ENCODE measurements around the gene DHX29. TPM values are rescaled to one million over a fixed set of nuclear protein-coding genes. Genes with fewer than 3 reads are reported as not detected.

Gene DHX29
- total RNA-seq, 1 donor from 2014 or later = 22.2 TPM

DNA sequence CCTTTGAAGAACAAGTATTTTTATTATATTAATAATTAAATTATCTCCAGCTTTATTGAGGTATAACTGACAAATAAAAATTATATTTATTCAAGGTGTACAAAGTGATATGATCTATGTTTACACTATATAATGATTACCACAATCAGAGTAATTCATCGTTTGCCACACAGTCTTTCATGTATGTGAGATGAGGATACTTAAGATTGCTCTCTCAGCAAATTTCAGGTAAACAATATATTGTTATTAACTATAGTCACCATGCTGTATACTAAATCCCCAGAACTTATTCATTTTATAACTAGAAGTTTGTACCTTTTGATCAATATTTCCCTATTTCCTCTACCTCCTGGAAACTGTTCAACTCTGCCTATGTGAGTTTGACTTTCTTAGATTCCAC is 57.4 kb downstream of the DHX29 start:
- no peak for TF ChIP-seq CTCF (IDR thresholded peaks at IDR 0.05)
- DNase-seq (no peak), ATAC-seq (no peak)
- H3K27me3 ChIP-seq (ENCODE audit: low read depth) = no peaks in the 10 kb centered on the region
- no peaks in the 10 kb centered on the region for H3K4me1 ChIP-seq
- no peak overlapping the region for H3K27ac ChIP-seq
- peaks cover 9% of the 10 kb centered on the region for H3K36me3 ChIP-seq
- no peak overlapping the region for H3K4me3 ChIP-seq
- intact Hi-C loops (cut with DNase I) = no loop called here
- peaks cover 18% of the 10 kb centered on the region for H3K9me3 ChIP-seq

GRCh38 chr5:55241746-55242145 is 65.7 kb downstream of the DHX29 start:
- no peak for ATAC-seq

DNA sequence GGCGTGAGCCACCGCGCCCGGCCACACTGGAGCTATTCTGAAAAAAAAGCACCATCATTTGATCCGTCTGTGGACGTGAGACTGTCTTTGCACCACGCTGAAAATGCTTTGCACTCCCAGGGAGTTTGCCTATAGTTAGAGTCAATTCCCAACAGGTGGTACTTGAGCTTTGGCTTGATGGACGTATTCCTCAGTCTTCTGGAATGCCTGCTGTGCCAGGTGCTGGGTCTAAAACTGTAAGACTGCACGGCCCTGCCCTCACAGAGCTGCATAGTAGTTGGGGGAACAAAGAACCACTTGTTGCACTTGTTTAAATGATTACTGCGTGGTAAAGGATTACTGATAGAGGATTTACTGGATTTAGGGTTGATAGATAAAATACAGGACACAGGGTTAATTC is 70.7 kb downstream of the DHX29 start:
- Histone ChIP-seq H3K4me1 (peaks cover 28% of the 10 kb centered on the region), H3K9me3 (no peaks in the 10 kb centered on the region), H3K36me3 (no peaks in the 10 kb centered on the region), H3K27me3 (ENCODE audit: low read depth) (peaks cover 71% of the 10 kb centered on the region), H3K27ac (no peak overlapping the region), H3K4me3 (no peak overlapping the region)
- no peak for TF ChIP-seq CTCF (IDR thresholded peaks at IDR 0.05)
- ATAC-seq = no peak
- no peak for DNase-seq
- intact Hi-C loops (cut with DNase I) = no loop called here

More at GRCh38 chr5:55241746-55242145, 65.7 kb downstream of the DHX29 start:
- H3K4me3 ChIP-seq = no peak overlapping the region
- peaks cover 21% of the 10 kb centered on the region for H3K27me3 ChIP-seq (ENCODE audit: low read depth)
- no peak for DNase-seq
- H3K36me3 ChIP-seq = no peaks in the 10 kb centered on the region
- H3K27ac ChIP-seq = no peak overlapping the region
- no peaks in the 10 kb centered on the region for H3K9me3 ChIP-seq
- no peaks in the 10 kb centered on the region for H3K4me1 ChIP-seq
- no peak for TF ChIP-seq CTCF (IDR thresholded peaks at IDR 0.05)
- intact Hi-C loops (cut with DNase I) = no loop called here

DNA sequence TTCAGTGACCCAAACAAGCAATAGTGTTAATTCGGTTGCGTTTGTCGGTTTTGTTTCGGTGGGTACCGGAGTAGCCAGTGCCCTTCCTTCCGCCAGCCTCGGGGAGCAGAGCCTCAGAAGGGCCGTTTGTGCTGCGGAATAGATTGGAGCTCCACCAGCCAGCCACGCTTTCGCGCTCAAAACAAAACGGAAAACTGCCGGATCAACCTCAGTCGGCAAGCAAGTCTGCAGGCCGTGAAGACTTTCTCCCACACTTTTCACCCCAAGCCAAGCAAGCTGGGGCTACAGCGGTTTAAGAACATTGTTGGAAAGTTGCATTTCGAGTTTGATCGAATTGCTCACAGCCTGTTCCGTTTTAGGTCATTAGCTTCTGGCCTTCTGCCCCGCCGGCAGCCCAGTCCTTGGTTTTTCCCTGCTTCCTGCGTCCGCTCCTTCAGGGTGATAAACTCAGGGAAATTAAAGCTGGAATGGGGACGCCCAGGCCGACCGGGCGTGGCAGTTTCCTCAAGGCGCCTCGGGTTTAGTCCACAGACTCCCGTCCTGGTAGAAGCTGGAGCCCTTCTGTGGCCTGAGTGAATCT is 73.3 kb downstream of the DHX29 start:
- Histone ChIP-seq H3K9me3 (no peaks in the 10 kb centered on the region), H3K27me3 (ENCODE audit: low read depth) (peaks cover 97% of the 10 kb centered on the region), H3K27ac (no peak overlapping the region), H3K4me1 (peaks cover 39% of the 10 kb centered on the region), H3K36me3 (no peaks in the 10 kb centered on the region), H3K4me3 (peak overlapping the region; percentile 63)
- ATAC-seq (peak in 1 of 2 donors; percentile 25), DNase-seq (no peak)
- intact Hi-C loops (cut with DNase I) = no loop called here
- TF ChIP-seq CTCF (IDR thresholded peaks at IDR 0.05) = no peak

DNA sequence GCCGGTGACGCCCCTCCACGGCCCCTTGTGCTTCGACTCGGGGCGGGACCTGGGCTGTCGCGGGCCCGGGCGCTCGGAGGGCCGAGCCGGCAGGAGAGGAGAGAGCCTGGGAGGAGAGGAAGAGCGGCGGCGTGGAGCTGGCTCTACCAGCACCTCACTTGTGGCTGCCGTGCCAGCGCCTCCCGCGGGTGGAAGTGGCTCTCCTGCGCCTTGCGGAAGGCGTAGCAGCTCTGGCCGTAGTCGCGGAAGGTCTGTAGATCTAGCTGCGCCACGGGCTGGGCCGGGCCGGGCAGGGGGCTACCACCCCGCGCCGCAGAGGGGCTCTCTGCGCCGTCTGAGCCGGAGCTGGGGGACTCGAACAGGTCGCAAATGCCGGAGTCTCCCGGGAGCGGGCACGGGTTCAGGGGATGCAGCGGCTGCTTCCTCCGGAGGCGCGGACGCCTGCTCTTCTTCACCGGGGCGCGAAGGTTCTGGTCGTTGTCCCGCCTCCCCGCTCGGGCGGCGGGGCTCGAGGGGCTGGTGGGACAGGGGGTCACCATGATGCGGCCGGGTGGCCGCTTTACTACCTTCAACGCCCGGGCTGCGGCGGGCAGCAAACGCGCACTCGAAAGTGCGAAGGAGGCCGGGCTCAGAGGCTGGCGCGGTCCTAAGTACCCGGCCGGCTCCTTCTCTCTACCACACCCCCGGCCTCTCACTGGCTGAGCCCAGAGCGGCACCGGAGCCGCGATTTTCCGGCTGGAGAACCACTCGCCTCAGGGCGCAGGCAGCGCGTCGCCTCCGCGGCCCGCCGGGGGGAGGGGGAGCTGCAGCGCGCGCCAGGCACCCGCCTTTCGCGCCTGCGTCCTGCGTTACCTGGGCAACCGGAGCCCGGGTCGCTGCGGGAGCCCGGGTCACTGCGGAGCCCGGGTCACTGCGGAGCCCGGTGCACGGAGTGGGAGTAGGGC is 74.2 kb downstream of the DHX29 start, which contains the start of gene CCNO:
TSS of gene CCNO (minus strand) at position 624 of the 944 bp plus-strand sequence. CDS start at position 539, 85 bp downstream.
- no peaks in the 10 kb centered on the region for H3K36me3 ChIP-seq
- ATAC-seq (peak; percentile 89 to 93), DNase-seq (peak; percentile 79)
- no peak for TF ChIP-seq CTCF (IDR thresholded peaks at IDR 0.05)
- peak within 1 kb of the TSS; percentile 63 for H3K4me3 ChIP-seq
- peaks cover 39% of the 10 kb centered on the region for H3K4me1 ChIP-seq
- no peak within 1 kb of the TSS for H3K27ac ChIP-seq
- intact Hi-C loops (cut with DNase I) = no loop called here
- H3K27me3 ChIP-seq (ENCODE audit: low read depth) = peaks cover 99% of the 10 kb centered on the region
- no peaks in the 10 kb centered on the region for H3K9me3 ChIP-seq

All from lower lobe of right lung (tissue), 2 donors.